ENCODE data around the gene BBIP1.

BBIP1 gene

DNA sequence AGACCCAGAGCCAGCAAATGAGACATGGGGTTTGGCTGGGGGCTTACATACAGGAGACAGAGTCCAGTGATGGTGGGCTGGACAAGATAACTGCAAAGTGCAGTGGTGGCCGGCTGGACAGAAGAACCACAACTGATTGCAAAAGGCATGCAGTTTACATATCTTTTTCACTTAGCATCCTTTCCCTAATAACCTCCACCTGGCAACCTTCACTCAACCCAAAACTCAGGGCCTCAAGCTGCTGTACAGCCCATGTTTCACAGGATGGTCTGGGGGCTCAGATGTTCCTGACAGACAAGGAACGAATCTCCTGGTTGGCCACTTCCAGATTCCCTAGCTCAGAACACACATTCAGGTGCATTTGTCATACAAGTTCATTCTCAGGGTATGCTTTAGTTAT lies 55.0 kb downstream of the BBIP1 start:
- no peak for DNase-seq (ENCODE audit: low spot score)

DNA sequence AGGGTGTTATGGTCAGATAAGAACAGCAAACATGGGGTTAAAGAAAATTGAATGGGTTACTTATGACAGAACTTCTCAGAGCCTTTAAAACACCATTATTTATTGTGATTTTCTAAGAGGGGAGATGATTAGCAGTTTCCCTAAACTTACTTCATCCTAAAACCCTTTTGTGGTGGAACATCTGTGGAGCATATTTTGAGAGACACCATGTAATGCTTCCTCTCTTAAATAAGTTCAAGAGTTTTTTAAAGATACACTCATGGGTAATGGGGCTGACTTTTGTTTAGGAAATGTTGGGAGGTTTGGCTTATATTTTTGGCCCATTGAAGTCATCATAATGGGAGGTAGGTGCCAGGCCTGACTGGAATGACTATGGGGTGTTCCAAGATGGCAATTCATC lies 55.6 kb downstream of the BBIP1 start:
- no peak for DNase-seq (ENCODE audit: low spot score)

DNA sequence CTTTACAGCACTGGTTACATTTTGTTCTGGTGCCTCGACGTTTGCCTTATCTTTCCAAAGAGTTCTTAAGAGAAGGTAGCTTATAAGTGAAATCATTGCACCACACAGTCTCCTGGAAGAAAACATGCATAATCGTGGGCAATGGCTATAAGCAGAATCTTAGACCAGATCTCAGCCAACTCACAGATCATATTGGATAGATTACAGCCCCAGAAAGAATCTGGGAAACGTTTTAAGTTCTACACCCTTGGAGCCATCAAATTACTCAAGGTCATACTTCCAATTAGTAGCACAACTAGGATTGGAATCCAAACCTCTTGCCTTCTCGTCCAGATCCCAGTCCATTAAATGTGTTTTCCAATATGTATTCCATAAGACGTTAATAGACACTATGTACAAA lies 56.0 kb downstream of the BBIP1 start:
- no peak for DNase-seq (ENCODE audit: low spot score)

DNA sequence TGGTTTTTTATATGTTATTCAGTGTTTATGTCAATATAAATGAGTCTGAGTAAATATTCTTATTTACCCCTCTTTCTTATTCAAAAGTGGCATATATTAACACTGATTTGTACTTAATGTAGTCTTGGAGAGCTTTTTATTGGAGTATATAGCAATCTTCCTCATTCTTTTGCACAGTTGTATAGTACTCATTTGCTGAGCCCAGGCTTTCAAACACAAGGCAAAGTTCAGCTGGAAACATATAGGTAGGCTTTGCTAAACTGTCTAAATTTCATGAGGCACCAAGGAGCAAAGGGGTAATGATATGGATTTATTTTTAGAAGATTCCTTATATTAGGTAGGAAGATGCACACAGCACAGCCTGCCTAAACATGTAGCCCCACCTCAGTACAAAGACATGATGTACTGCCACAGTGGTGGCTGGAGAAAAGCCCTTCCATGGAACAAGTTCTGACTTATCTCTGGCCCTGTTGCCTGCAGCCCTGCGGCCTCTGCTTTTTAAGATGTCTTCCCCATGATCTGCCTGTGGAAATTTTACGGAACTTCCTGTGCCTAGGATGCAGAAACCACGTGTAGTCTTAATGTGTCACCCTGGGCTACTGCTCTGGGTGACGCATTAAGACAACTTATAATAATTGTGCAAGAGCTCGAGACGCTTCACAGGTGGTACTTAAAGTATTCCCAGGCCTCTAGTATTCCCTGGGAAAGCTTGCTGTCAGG lies 56.9 kb downstream of the BBIP1 start:
- DNase-seq (ENCODE audit: low spot score): no peak

DNA sequence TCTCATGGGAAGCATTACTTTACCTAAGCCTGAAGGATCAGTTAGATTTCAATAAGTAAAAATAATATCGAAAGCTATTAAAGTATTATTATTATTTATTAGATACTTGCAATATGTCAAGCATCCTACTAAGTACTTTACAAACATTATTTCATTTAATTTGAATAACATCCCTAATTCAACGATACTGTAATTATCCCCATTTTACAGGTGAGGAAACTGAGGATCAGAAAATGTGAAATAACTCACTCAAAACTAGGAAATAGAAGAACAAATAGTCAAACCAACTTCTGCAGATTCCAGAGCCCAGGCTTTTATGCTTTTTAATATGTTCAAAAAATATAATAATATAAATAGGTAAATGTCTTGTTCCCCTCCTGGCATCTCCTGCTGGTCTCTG lies 57.5 kb downstream of the BBIP1 start:
- DNase-seq (ENCODE audit: low spot score): no peak

DNA sequence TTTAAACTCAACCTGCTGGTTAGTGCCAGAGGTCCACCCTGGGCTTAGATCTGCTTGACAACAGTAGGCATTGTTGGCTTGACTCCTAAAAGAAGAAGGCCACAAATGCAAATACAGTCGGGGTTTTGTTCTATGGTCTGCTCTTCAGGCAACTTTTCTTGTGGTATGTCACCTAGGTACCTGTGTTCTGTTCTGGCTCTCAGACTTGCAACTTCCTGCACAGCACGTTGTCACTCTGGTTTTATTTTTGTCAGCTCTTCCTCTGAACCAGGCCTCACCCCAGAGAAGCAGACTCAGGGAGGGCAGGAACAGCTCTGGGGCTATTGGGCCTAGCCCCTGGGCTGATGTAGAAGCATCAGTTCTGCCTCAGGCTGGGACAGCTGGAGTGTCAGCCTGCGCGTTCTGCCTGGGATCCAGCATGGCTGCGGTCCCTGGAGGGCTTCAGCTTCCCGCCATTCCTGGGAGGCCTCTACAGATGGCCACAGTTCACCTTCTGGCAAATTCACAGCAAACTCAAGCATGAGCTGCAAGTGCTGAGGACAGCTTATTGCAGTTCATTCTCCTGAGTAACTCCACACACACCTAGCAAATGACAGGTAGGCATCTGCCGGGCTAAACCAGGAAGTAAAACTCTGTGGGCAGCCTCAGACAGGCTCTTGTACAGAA lies 58.3 kb downstream of the BBIP1 start:
- no peak for DNase-seq (ENCODE audit: low spot score)

DNA sequence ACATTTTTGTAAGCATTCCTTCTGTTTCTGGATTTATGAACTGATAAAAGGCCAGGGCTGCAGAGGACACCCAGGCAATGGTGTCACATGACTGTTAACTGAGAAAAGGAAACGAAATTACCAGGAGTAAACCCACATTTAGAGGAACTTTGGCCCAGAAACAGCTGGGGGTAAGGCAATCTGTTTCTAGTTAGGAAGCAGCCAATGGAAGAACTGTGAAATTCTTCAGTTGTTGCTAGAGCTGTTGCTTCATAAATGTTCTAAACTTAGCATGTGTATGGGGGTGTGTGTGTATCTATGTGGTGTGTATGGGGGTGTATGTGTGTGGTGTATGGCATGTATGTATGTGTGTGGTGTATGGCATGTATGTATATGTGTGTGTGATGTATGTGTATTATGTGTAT lies 59.0 kb downstream of the BBIP1 start:
- no peak for DNase-seq (ENCODE audit: low spot score)

DNA sequence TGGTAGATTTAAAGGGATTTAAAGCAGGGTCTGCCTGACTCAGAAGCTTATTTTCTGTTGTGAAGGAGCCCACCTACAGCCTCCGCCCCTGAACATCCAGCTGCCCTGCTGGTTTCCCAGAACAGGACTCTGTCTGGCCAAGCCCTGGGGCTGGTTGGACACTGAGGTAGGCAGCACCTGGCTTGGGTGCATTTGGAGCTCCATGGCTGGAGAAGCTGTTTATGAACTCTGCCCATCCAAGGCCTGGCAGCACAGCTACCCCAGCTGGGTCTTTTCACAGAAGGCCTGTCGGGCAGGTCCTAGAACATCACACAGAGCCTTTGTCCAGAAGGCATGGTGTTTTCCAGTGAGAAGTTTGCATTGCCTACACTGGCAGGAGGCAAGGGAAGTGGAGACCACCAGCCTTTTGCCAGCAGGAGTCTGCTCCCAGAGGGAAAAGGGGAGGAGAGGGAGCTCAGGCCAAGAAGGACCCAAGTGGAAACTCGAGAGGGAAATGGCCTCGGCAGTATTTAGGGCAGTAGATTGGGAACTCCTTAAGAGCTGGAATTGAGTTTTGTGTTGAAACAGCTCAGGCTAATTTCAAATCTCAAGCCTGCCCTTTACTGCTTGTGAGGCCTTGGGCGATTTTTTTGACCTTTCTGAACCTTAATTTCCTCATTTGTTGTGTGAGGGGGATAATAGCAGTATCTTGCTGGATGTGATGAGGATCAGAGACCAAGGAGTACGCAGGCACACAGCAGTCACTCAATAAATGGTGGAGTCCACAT lies 59.6 kb downstream of the BBIP1 start:
- DNase-seq (ENCODE audit: low spot score): no peak

DNA sequence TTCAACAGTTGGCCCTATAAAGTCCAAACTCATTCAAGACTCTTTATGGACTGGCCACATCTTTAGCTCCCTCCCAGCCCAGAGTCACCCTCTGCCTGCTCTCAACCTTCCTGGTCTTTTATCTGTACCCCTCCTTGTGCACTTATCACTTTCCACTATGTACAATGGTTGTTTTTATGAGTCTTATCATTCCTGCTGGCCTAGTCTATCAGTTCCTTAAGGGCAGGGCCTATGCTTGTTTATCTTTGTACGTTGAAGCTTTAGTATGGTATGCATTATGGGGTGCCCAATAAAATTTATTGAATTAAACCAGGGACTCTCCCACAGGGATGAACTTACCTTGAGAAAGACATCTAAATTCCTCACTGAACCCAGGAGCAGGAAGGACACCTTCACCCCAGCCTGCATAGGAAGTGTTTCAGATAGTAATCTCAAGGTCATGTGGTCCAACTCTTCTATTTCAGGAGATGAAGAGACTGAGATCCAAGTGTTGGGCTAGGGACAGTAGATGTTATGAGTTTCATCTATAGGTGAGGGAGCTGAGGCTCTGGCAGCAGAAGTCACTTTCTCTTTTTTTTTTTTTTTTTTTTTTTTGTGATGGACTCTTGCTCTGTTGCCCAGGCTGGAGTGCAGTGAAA lies 60.6 kb downstream of the BBIP1 start:
- DNase-seq (ENCODE audit: low spot score): no peak

DNA sequence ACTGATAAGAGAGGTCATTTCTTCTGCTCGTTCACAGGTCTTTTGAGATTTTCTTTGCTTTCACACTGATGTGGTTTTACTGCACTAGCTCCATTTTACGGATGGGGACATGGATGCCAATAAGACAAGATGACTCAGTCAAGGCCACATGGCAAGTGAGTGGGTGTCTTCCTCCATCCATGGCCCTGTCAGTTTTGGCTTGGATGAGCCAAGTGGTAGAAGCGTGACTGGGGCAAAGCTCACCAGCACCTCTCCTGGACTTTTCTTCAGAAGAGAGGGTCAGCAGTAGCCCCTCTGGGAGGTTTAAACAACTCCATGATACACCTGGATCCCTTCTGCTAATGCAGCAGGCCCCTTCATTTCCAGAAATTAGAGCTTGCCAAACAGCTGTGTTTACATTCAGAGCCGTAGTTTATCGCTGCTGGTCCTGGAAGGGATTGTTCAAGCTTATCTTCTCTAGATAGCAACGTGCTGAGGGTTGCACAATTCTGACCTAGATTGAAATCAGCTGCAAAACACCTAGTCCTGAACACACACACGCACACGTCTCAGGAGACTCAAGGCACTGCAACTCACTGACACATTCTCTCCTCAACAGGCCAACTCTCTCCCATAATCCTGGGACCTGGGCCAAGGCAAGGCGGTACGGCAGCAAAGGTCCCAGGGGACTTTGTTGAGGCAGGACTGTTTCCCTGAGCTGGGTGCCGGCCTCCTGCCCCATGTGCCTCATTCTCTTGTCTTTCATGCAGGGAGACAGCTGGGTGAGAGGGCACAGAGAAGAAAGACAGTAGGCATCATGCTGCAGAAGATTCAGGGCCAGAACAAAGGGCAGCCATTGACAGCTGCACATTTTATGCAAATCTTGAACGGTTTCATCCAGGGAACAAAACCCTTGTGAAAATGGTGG lies 61.5 kb downstream of the BBIP1 start:
- DNase-seq (ENCODE audit: low spot score): peak; percentile 67

DNA sequence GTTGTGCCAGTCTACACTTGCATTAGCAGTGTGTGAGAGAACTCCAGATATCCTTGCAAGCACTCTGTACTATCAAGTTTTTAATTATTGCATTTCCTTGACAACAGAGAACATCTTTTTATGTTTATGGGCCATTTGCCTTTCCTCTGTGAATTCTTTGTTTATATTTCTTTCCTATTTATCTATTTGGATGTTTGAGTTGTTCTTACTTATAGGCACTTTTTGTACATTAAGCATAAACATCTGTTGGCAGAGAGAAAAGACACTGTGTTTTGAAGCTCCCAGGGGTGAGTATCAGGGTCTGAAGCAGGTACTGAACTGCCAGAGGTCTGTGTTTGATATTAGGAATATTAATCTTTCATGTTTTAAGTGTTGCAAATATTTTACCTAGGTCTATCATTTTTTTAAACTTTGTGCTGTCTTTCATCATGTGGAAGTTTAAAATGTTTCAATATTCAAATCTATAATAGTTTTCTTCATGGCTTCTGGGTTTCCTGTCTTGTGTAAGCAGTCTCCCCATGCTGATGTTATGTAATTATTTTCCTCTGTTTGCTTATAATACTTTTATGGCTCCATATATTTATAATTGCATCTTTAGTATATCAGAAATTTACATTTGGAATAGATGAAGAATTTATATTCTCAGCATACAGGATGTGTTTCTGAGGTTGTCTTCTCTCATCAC lies 64.9 kb downstream of the BBIP1 start:
- DNase-seq (ENCODE audit: low spot score): no peak

DNA sequence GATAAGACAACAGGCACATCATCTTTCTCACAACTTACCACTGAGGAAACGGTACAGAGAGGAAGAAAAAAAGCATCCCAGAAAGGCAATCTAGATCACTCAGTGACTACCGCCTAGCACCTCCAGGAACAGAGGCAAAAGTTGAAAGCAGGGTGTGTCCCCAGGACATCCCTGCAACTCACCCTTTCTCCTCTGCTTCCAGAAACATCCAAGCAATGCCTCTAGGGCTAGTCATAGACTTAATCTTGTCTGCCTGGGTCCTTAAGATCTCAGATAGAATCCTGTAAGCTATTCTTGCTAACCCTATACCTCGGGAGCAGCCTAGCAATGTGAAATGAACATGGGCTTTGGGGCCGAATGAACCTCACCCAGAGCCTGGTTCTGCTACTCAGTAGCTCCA lies 66.0 kb downstream of the BBIP1 start:
- no peak for DNase-seq (ENCODE audit: low spot score)

DNA sequence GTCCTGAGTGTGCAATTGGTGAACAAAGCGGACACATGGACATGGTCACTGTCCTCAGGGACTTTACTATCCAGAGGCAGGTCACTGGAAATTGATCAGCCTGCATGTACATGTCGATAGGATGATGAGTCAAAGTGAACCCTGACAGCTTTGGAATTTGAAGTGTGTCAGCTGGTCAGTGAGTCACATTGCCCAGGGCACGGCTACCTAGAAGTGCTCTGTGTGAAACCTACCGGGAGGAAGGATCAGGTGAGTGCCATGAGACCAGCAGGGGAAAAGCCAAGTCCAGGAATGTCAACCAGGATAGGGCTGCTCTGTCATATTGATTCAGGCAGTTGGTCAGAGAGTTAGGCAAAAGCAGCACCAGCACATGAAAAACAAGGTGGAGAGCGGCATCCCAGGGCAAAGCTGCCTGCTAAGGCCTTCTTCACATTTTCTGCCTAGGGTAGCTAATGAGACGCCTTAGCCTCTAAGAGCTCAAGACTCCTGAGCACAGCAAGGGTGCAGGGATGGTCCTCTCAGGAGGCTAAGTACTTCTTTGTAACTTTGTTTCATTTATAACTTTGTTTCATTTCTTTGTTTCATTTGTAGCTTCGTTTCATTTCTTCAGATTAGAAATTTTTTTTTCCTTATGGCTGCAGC lies 66.6 kb downstream of the BBIP1 start:
- no peak for DNase-seq (ENCODE audit: low spot score)

DNA sequence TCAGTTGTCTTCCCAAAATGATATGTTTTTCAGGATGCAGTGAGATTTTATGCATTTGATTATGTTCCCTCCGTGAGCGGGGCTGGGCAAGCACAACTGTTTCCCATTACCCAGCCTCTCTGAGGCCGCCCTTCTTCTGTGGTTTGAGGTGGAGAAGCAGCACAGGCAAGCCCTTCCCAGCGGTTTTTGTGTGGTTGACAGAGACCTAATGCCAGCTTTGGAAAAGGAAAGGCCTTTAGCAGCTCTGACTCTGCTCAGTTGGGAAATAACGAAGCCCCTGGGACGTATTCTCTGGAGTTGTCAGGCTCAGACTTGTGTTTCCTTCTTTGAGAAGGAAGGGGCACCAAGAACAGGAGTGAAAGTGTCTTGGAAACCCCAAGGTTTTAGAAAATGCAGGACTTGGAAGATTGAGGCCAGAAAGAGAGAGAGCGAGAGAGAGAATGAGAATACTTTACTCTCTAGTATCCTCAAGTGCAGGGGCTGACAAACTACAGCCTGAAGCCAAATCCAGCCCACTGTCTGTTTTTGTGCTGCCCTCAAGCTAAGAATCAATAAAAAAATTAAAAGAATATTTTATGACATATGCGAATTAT lies 67.9 kb downstream of the BBIP1 start:
- no peak for DNase-seq (ENCODE audit: low spot score)

DNA sequence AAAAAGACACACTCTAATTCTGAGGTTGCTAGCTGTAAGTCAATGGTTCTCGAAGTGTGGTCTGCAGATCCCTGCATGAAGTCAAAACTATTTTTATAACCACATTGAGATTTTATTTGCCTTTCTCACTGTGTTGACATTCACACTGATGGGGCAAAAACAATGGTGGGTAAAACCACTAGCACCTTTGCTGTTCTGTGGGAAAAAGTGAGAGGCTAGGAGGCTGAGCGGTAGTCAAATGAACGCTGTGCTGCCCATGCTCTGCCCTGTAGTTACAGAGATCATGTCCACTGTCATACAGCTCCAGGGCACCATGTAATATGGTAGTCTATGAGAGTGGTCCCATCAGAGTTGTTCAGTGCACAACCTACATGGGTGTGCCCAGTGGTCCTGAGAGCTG lies 68.9 kb downstream of the BBIP1 start:
- DNase-seq (ENCODE audit: low spot score): no peak

Data from SK-N-DZ (cell line).